Endothelial cell of umbilical vein (primary cell): ENCODE measurements around the gene LPIN1. TPM values are rescaled to one million over a fixed set of nuclear protein-coding genes. Genes with fewer than 3 reads are reported as not detected.

Experiments used
- BruUV-seq: library from RNA; stranded (reverse); fragments of 400-500 nt; replicated peaks from 2 replicates; lab custom pipeline; 2021; lab: Mats Ljungman, UMichigan
- CTCF ChIA-PET: fragments of 300-600, 350-600 bp; sonication (Branson Sonifier 250); formaldehyde crosslinking; loops from one replicate; lab custom pipeline; 2021; ENCODE audit warnings: antibody characterized with exemption, inconsistent platforms; lab: Charles Lee
- POLR2A ChIA-PET: fragments of 300-600, 350-600 bp; sonication (Branson Sonifier 250); formaldehyde crosslinking; loops from one replicate; lab custom pipeline; 2021; ENCODE audit warnings: antibody characterized with exemption, inconsistent platforms; lab: Charles Lee
- DNase-seq: peaks from one replicate; pipeline ENCODE4 v3.0.0-alpha.2; 2011; ENCODE audit warnings: low read depth, low spot score
- FAIRE-seq: peaks from 2 replicates; lab custom pipeline; 2011; peaks lifted over from hg19 to GRCh38; lab: Jason Lieb, UNC
- H2AFZ ChIP-seq: 2 replicates; pipeline ENCODE4 v1.6.0; 2012; ENCODE audit warnings: low read depth, low read length, control low read depth, inconsistent platforms
- H3K27ac ChIP-seq: 2 replicates; pipeline ENCODE4 v1.5.1; 2011; ENCODE audit warnings: low read depth, mild to moderate bottlenecking, control low read depth, low read length, moderate library complexity; ENCODE audit not compliant: insufficient read depth
- H3K27me3 ChIP-seq, 2 experiments: 2 replicates each; pipeline versions ENCODE4 v1.6.0 to v1.6.1; 2011; ENCODE audit warnings: low read length in 2 of 2, mixed read lengths in 1 of 2; ENCODE audit not compliant: control insufficient read depth in 2 of 2, insufficient read depth in 2 of 2
- H3K36me3 ChIP-seq, 2 experiments: 2 replicates in 1 of 2; 3 replicates in 1 of 2; pipeline ENCODE4 v1.5.1; 2011; ENCODE audit warnings: low read length in 2 of 2, mild to moderate bottlenecking in 1 of 2, moderate library complexity in 1 of 2; ENCODE audit not compliant: control insufficient read depth in 2 of 2, insufficient read depth in 2 of 2; ENCODE audit errors: extremely low read depth in 1 of 2
- H3K4me1 ChIP-seq: 3 replicates; pipeline ENCODE4 v1.5.1; 2011; ENCODE audit warnings: mild to moderate bottlenecking, low read length; ENCODE audit not compliant: control insufficient read depth, insufficient read depth; ENCODE audit errors: extremely low read depth
- H3K4me2 ChIP-seq: 2 replicates; pipeline ENCODE4 v1.6.1; 2011; ENCODE audit warnings: low read length, control low read depth, mixed read lengths; ENCODE audit not compliant: insufficient read depth
- H3K4me3 ChIP-seq, 3 experiments: fragments of 200-600 bp in 1 of 3; sonication (generic), shearing (Covaris generic) in 1 of 3; replicated peaks in 1 of 3; 2 replicates each; pipeline ENCODE4 v1.5.1; 2011 to 2016; ENCODE audit warnings: control low read depth in 3 of 3, low read length in 3 of 3, mild to moderate bottlenecking in 2 of 3, inconsistent platforms in 1 of 3, low read depth in 1 of 3, moderate library complexity in 1 of 3; ENCODE audit not compliant: insufficient read depth in 1 of 3
- H3K79me2 ChIP-seq: 2 replicates; pipeline ENCODE4 v1.6.0; 2012; ENCODE audit warnings: low read length, inconsistent platforms; ENCODE audit not compliant: control insufficient read depth, insufficient read depth
- H3K9ac ChIP-seq: replicated peaks from 2 replicates; pipeline ENCODE3; 2011; ENCODE audit warnings: low read length, control low read depth; ENCODE audit not compliant: insufficient read depth; ENCODE audit errors: extremely low read depth
- H3K9me1 ChIP-seq: replicated peaks from 3 replicates; pipeline ENCODE4 v1.6.0; 2011; ENCODE audit warnings: mild to moderate bottlenecking, low read length; ENCODE audit not compliant: control insufficient read depth, insufficient read depth; ENCODE audit errors: extremely low read depth
- H3K9me3 ChIP-seq: replicated peaks from 2 replicates; pipeline ENCODE4 v1.5.1; 2012; ENCODE audit warnings: low read length, inconsistent platforms; ENCODE audit not compliant: control insufficient read depth, insufficient read depth
- H4K20me1 ChIP-seq: replicated peaks from 2 replicates; pipeline ENCODE3; 2011; ENCODE audit warnings: mild to moderate bottlenecking, low read length; ENCODE audit not compliant: control insufficient read depth, insufficient read depth; ENCODE audit errors: extremely low read depth
- CTCF ChIP-seq, 2 donors: IDR thresholded peaks; 1 replicate in 1 of 2; 2 replicates in 1 of 2; pipeline ENCODE4 v1.5.1; 2011; ENCODE audit warnings: low read length in 2 of 2, mild to moderate bottlenecking in 2 of 2, moderate library complexity in 2 of 2, control low read depth in 1 of 2, inconsistent platforms in 1 of 2, low read depth in 1 of 2; ENCODE audit not compliant: insufficient read depth in 1 of 2; ENCODE audit errors: extremely low read depth in 1 of 2
- EZH2 ChIP-seq: IDR thresholded peaks from 2 replicates; pipeline ENCODE4 v1.6.1; 2012; ENCODE audit warnings: borderline replicate concordance, low read depth, mild to moderate bottlenecking, moderate library complexity, low read length, inconsistent platforms; ENCODE audit not compliant: severe bottlenecking
- FOS ChIP-seq: IDR thresholded peaks from 2 replicates; pipeline ENCODE4 v1.6.1; 2011; ENCODE audit warnings: mild to moderate bottlenecking, low read length, moderate library complexity, borderline replicate concordance; ENCODE audit not compliant: insufficient read depth
- GATA2 ChIP-seq: IDR thresholded peaks from 2 replicates; pipeline ENCODE4 v1.7.0; 2011; ENCODE audit warnings: low read depth, mild to moderate bottlenecking, moderate library complexity, mixed read lengths, low read length; ENCODE audit not compliant: insufficient read length, insufficient read depth
- JUN ChIP-seq: IDR thresholded peaks from 2 replicates; pipeline ENCODE4 v1.6.1; 2011; ENCODE audit warnings: borderline replicate concordance, low read depth; ENCODE audit not compliant: insufficient read length, insufficient read depth
- MYC ChIP-seq: IDR thresholded peaks from one replicate; pipeline ENCODE4 v1.6.1; 2011; ENCODE audit warnings: mild to moderate bottlenecking, low read depth, low read length
- POLR2A ChIP-seq: IDR thresholded peaks from 2 replicates; pipeline ENCODE4 v1.6.1; 2012; ENCODE audit warnings: low read depth, mild to moderate bottlenecking, control low read depth, low read length
- POLR2AphosphoS5 ChIP-seq: IDR thresholded peaks from 2 replicates; pipeline ENCODE4 v1.6.1; 2012; ENCODE audit warnings: low read depth, mild to moderate bottlenecking, control low read depth, low read length, moderate library complexity; ENCODE audit not compliant: insufficient read depth
- dilution Hi-C: fragments of 300-500 bp; cut with MboI; formaldehyde crosslinking; loops from one replicate; pipeline ENCODE4 v1.15.0; 2019; ENCODE audit warnings: low sequenced_read_pairs; ENCODE audit not compliant: extremely low pct_ligation_motif_present
- intact Hi-C: fragments of 100-400 bp; cut with micrococcal nuclease; formaldehyde crosslinking; loops from one replicate; pipeline ENCODE4 v1.10.0; 2022
- polyA plus RNA-seq, 4 experiments: library from polyadenylated mRNA; depleted of rRNA in 3 of 4; stranded (reverse) in 3 of 4; unstranded in 1 of 4; fragments of >200 nt; gene quantifications; 2 replicates each; pipeline versions ENCODE4 v1.2.1 to v1.2.3, GENCODE V29; 2011 to 2012; ENCODE audit warnings: missing spikeins in 1 of 4
- total RNA-seq: library from RNA; stranded (reverse); gene quantifications from 2 replicates; pipeline ENCODE4 v1.2.3, GENCODE V29; 2021

LPIN1 gene
- total and polyA plus RNA-seq, 2 donors (not counting 3 experiments of a cell fraction or from before 2014, with no cell fraction given), result 26.6 to 80.4 TPM

GRCh38 chr2:11752906-11753305 is 6.5 kb downstream of the LPIN1 start:
- peaks cover 0 to 2% of the 10 kb centered on the region in 2 experiments for H3K36me3 ChIP-seq
- no peaks in the 10 kb centered on the region for H3K27me3 ChIP-seq
- peak overlapping the region; percentile 67 for H3K4me2 ChIP-seq
- peak overlapping the region; percentile 78 for H3K27ac ChIP-seq
- no peak overlapping the region for H3K4me3 ChIP-seq
- ChIA-PET POLR2A (interaction anchor here (0.6 to 0.7 kb wide), 2 partner anchors 155 to 620 kb away, joined by 3 read pairs; a partner anchor contains a TSS), CTCF (interaction anchor here (1.4 to 3.9 kb wide), 6 partner anchors 8 to 65 kb away, joined by 5 to 33 read pairs (median 12); no protein-coding TSS in a partner anchor)
- H4K20me1 ChIP-seq, result no peaks in the 10 kb centered on the region
- FAIRE-seq, result no peak
- no peak for DNase-seq
- no peaks in the 10 kb centered on the region for H3K9me1 ChIP-seq
- intact Hi-C loops, result loop anchor here (1.0 kb wide), 1 partner anchor 9 kb away; no protein-coding TSS in a partner anchor
- dilution Hi-C loops, result no loop called here
- TF ChIP-seq POLR2AphosphoS5 (no peak), MYC (no peak), JUN (no peak)
- H3K4me1 ChIP-seq, result peaks cover 37% of the 10 kb centered on the region
- H3K9ac ChIP-seq, result peak overlapping the region; percentile 28
- BruUV-seq, result no TSS peak
- no peak overlapping the region for H2AFZ ChIP-seq
- H3K79me2 ChIP-seq, result peaks cover 92% of the 10 kb centered on the region
- H3K9me3 ChIP-seq, result no peaks in the 10 kb centered on the region

GRCh38 chr2:11753452-11753885 is 7.0 kb downstream of the LPIN1 start:
- POLR2A ChIA-PET, result interaction anchor here (0.7 to 1.3 kb wide), 2 partner anchors 10 to 620 kb away, joined by 3 to 7 read pairs; a partner anchor contains a TSS
- Histone ChIP-seq H3K9me1 (no peaks in the 10 kb centered on the region), H3K79me2 (peaks cover 92% of the 10 kb centered on the region)

More at GRCh38 chr2:11753452-11753885, 7.0 kb downstream of the LPIN1 start:
- no peak for TF ChIP-seq EZH2
- TF ChIP-seq POLR2A, result no peak
- TF ChIP-seq CTCF (IDR thresholded peaks at IDR 0.05; ENCODE audit: extremely low read depth in 1 of 2, insufficient read depth in 1 of 2, low read depth in 1 of 2, low read length in 2 of 2), result no peak
- peak; percentile 30 for TF ChIP-seq FOS
- TF ChIP-seq POLR2AphosphoS5, result no peak
- no peak for TF ChIP-seq JUN
- TF ChIP-seq GATA2, result peak; percentile 74
- peaks cover 0 to 2% of the 10 kb centered on the region in 2 experiments for H3K36me3 ChIP-seq
- H3K27me3 ChIP-seq, result no peaks in the 10 kb centered on the region
- FAIRE-seq (peak; percentile 73), DNase-seq (peak; percentile 85)
- BruUV-seq, result no TSS peak
- CTCF ChIA-PET, result interaction anchor here (0.7 to 3.9 kb wide), 11 partner anchors 9 to 65 kb away, joined by 3 to 33 read pairs (median 9); no protein-coding TSS in a partner anchor
- H2AFZ ChIP-seq, result no peak overlapping the region
- H3K27ac ChIP-seq, result peak overlapping the region; percentile 78
- peak overlapping the region; percentile 67 for H3K4me2 ChIP-seq
- peak overlapping the region in 1 of 3 experiments; percentile 41 for H3K4me3 ChIP-seq
- intact Hi-C loops (loop anchor here (1.0 kb wide), 1 partner anchor 9 kb away; no protein-coding TSS in a partner anchor), dilution Hi-C loops (no loop called here)
- H3K4me1 ChIP-seq, result peaks cover 33% of the 10 kb centered on the region
- peak overlapping the region; percentile 40 for H3K9ac ChIP-seq
- no peaks in the 10 kb centered on the region for H3K9me3 ChIP-seq
- no peaks in the 10 kb centered on the region for H4K20me1 ChIP-seq
